Endothelial cell (in vitro differentiated cells): ENCODE results near the gene FRK. TPM values are rescaled to one million over a fixed set of nuclear protein-coding genes. Genes with fewer than 3 reads are reported as not detected.

ENCODE experiments used
- DNase-seq: peaks from one replicate; pipeline ENCODE4 v3.0.0; 2021; ENCODE audit warnings: low spot score
- H3K27ac Mint-ChIP-seq: one replicate; pipeline ENCODE4 v1.8.0; 2021; ENCODE audit warnings: mixed read lengths, inconsistent platforms; ENCODE audit not compliant: unreplicated experiment
- H3K27me3 Mint-ChIP-seq: one replicate; pipeline ENCODE4 v1.8.0; 2021; ENCODE audit warnings: mild to moderate bottlenecking, moderate library complexity, mixed read lengths, inconsistent platforms; ENCODE audit not compliant: unreplicated experiment
- H3K36me3 Mint-ChIP-seq: one replicate; pipeline ENCODE4 v1.8.0; 2021; ENCODE audit warnings: mild to moderate bottlenecking, low read depth, mixed read lengths, inconsistent platforms; ENCODE audit not compliant: unreplicated experiment
- H3K4me1 Mint-ChIP-seq: one replicate; pipeline ENCODE4 v1.8.0; 2021; ENCODE audit warnings: mild to moderate bottlenecking, mixed read lengths, inconsistent platforms; ENCODE audit not compliant: unreplicated experiment
- H3K4me3 Mint-ChIP-seq: one replicate; pipeline ENCODE4 v1.8.0; 2021; ENCODE audit warnings: mild to moderate bottlenecking, mixed read lengths, inconsistent platforms; ENCODE audit not compliant: unreplicated experiment
- H3K9me3 Mint-ChIP-seq: one replicate; pipeline ENCODE4 v1.8.0; 2021; ENCODE audit warnings: mixed read lengths, inconsistent platforms; ENCODE audit not compliant: unreplicated experiment
- CTCF ChIP-seq: fragments of 200-600 bp; sonication (generic); IDR thresholded peaks from one replicate; pipeline ENCODE4 v1.5.0; 2021; ENCODE audit warnings: antibody characterized with exemption; ENCODE audit not compliant: unreplicated experiment
- total RNA-seq: library from RNA; stranded (reverse); fragmentation: NEBNext Ultra II Directional; extraction: Animal tissue kit (Norgen Biotek cat#: 25700); gene quantifications from one replicate; pipeline ENCODE4 v1.2.1, GENCODE V29; 2021; ENCODE audit not compliant: unreplicated experiment

FRK gene
- total RNA-seq, 1 donor from 2014 or later = 0.08 TPM

GRCh38 chr6:116016846-116017545 is 43.7 kb downstream of the FRK start:
- no peaks in the 10 kb centered on the region for H3K27me3 Mint-ChIP-seq
- no peak overlapping the region for H3K4me3 Mint-ChIP-seq
- no peaks in the 10 kb centered on the region for H3K36me3 Mint-ChIP-seq
- no peaks in the 10 kb centered on the region for H3K4me1 Mint-ChIP-seq
- H3K9me3 Mint-ChIP-seq = no peaks in the 10 kb centered on the region
- TF ChIP-seq CTCF = no peak
- no peak overlapping the region for H3K27ac Mint-ChIP-seq
- DNase-seq = no peak

GRCh38 chr6:116015983-116016382 is 44.7 kb downstream of the FRK start:
- no peak overlapping the region for H3K27ac Mint-ChIP-seq
- H3K27me3 Mint-ChIP-seq = no peaks in the 10 kb centered on the region
- H3K9me3 Mint-ChIP-seq = no peaks in the 10 kb centered on the region
- TF ChIP-seq CTCF = no peak
- H3K4me1 Mint-ChIP-seq = no peaks in the 10 kb centered on the region
- no peak for DNase-seq
- H3K4me3 Mint-ChIP-seq = no peak overlapping the region
- no peaks in the 10 kb centered on the region for H3K36me3 Mint-ChIP-seq

- no peaks in the 10 kb centered on the region for H3K36me3 Mint-ChIP-seq
- H3K4me1 Mint-ChIP-seq = no peaks in the 10 kb centered on the region
- no peak overlapping the region for H3K27ac Mint-ChIP-seq
These were observed 45.1 kb downstream of the FRK start for GRCh38 chr6:116015561-116015960.

GRCh38 chr6:116012951-116013350 is 47.7 kb downstream of the FRK start:
- Mint-ChIP-seq H3K9me3 (no peaks in the 10 kb centered on the region), H3K4me3 (no peak overlapping the region), H3K36me3 (no peaks in the 10 kb centered on the region), H3K27ac (no peak overlapping the region), H3K4me1 (no peaks in the 10 kb centered on the region), H3K27me3 (no peaks in the 10 kb centered on the region)
- DNase-seq = no peak
- TF ChIP-seq CTCF = no peak

More at GRCh38 chr6:116015561-116015960, 45.1 kb downstream of the FRK start:
- no peak for TF ChIP-seq CTCF
- Mint-ChIP-seq H3K4me3 (no peak overlapping the region), H3K9me3 (no peaks in the 10 kb centered on the region), H3K27me3 (no peaks in the 10 kb centered on the region)
- DNase-seq = no peak

- TF ChIP-seq CTCF = no peak
- Mint-ChIP-seq H3K27me3 (no peaks in the 10 kb centered on the region), H3K36me3 (no peaks in the 10 kb centered on the region), H3K4me1 (no peaks in the 10 kb centered on the region), H3K9me3 (no peaks in the 10 kb centered on the region), H3K4me3 (no peak overlapping the region), H3K27ac (no peak overlapping the region)
- no peak for DNase-seq
These were observed 48.2 kb downstream of the FRK start for GRCh38 chr6:116012471-116012949.
